ENCODE data around the gene ST3GAL2.

ST3GAL2 gene

GRCh38 chr16:70430667-70431536 lies 8.0 kb downstream of the ST3GAL2 start:
- Histone ChIP-seq H3K4me3 (replicated peaks; ENCODE audit: insufficient read depth, low read length) (no peak overlapping the region), H3K27ac (replicated peaks) (peak overlapping the region; percentile 99), H3K27me3 (ENCODE audit: insufficient read depth, poor library complexity, severe bottlenecking) (no peaks in the 10 kb centered on the region)
- peak; percentile 74 to 87 for DNase-seq (ENCODE audit: low read depth in 1 of 2, low spot score in 1 of 2)
- TF ChIP-seq POLR2AphosphoS5 (IDR thresholded peaks at IDR 0.05; ENCODE audit: low read depth) (peak; percentile 32; the same call in 1 of the 2 replicates), REST (IDR thresholded peaks at IDR 0.05; ENCODE audit: insufficient replicate concordance, low read depth) (no peak), GABPA (IDR thresholded peaks at IDR 0.05; ENCODE audit: low read depth) (0 out of 2 replicates have a peak, but pooled peaks have one; percentile 13), CTCF (IDR thresholded peaks at IDR 0.05; ENCODE audit: insufficient read depth, low read length) (no peak), SPI1 (IDR thresholded peaks at IDR 0.05; ENCODE audit: borderline replicate concordance, low read depth) (no peak; the same call in 1 of the 2 replicates)

GRCh38 chr16:70429888-70430666 lies 8.8 kb downstream of the ST3GAL2 start:
- no peak for DNase-seq (ENCODE audit: low read depth in 1 of 2, low spot score in 1 of 2)
- H3K27ac ChIP-seq (replicated peaks) = peak overlapping the region; percentile 99
- no peaks in the 10 kb centered on the region for H3K27me3 ChIP-seq (ENCODE audit: insufficient read depth, poor library complexity, severe bottlenecking)
- TF ChIP-seq CTCF (IDR thresholded peaks at IDR 0.05; ENCODE audit: insufficient read depth, low read length) (no peak), GABPA (IDR thresholded peaks at IDR 0.05; ENCODE audit: low read depth) (no peak), REST (IDR thresholded peaks at IDR 0.05; ENCODE audit: insufficient replicate concordance, low read depth) (no peak), SPI1 (IDR thresholded peaks at IDR 0.05; ENCODE audit: borderline replicate concordance, low read depth) (no peak), POLR2AphosphoS5 (IDR thresholded peaks at IDR 0.05; ENCODE audit: low read depth) (no peak)
- no peak overlapping the region for H3K4me3 ChIP-seq (replicated peaks; ENCODE audit: insufficient read depth, low read length)

- H3K27ac ChIP-seq (replicated peaks) = peak overlapping the region; percentile 99
- H3K4me3 ChIP-seq (replicated peaks; ENCODE audit: insufficient read depth, low read length) = no peak overlapping the region
- no peaks in the 10 kb centered on the region for H3K27me3 ChIP-seq (ENCODE audit: insufficient read depth, poor library complexity, severe bottlenecking)
- DNase-seq (ENCODE audit: low read depth in 1 of 2, low spot score in 1 of 2) = peak; percentile 96 to 99
- TF ChIP-seq CTCF (IDR thresholded peaks at IDR 0.05; ENCODE audit: insufficient read depth, low read length) = no peak
- TF ChIP-seq REST (IDR thresholded peaks at IDR 0.05; ENCODE audit: insufficient replicate concordance, low read depth) = peak; percentile 53
- TF ChIP-seq SPI1 (IDR thresholded peaks at IDR 0.05; ENCODE audit: borderline replicate concordance, low read depth) = peak; percentile 49; the same call in 1 of the 2 replicates
- TF ChIP-seq POLR2AphosphoS5 (IDR thresholded peaks at IDR 0.05; ENCODE audit: low read depth) = peak; percentile 95
- 0 out of 2 replicates have a peak, but pooled peaks have one; percentile 23 for TF ChIP-seq GABPA (IDR thresholded peaks at IDR 0.05; ENCODE audit: low read depth)
Measured at GRCh38 chr16:70428178-70428998, 10.5 kb downstream of the ST3GAL2 start.

All from HL-60 (cell line).